WTC11 (cell line): Measurements from ENCODE around the gene FNDC3A. TPM values are rescaled to one million over a fixed set of nuclear protein-coding genes. Genes with fewer than 3 reads are reported as not detected.

Experiments used
- ATAC-seq: fragments of 200-7000 bp; cut with Tn5 transposase; 2 replicates; pipeline ENCODE4 v1.10.0; 2021; ENCODE audit warnings: mild to moderate bottlenecking, moderate library complexity
- CTCF ChIA-PET: fragments of 300-600 bp; sonication (Branson Sonifier 250); formaldehyde crosslinking; loops from one replicate; lab custom pipeline; 2021; ENCODE audit warnings: antibody characterized with exemption; lab: Charles Lee
- POLR2A ChIA-PET: fragments of 350-600 bp; sonication (Branson Sonifier 250); formaldehyde crosslinking; loops from one replicate; lab custom pipeline; 2021; ENCODE audit warnings: antibody characterized with exemption; lab: Charles Lee
- DNase-seq: peaks from one replicate; pipeline ENCODE4 v3.0.0; 2021; ENCODE audit warnings: low spot score
- H3K27ac Mint-ChIP-seq: 2 replicates; pipeline ENCODE4 v1.8.0; 2021; ENCODE audit warnings: mixed read lengths
- H3K27me3 Mint-ChIP-seq: 2 replicates; pipeline ENCODE4 v1.8.0; 2021; ENCODE audit warnings: low read depth, mild to moderate bottlenecking, moderate library complexity, mixed read lengths
- H3K36me3 Mint-ChIP-seq: 2 replicates; pipeline ENCODE4 v1.8.0; 2021; ENCODE audit warnings: mixed read lengths
- H3K4me1 Mint-ChIP-seq: 2 replicates; pipeline ENCODE4 v1.8.0; 2022; ENCODE audit warnings: mixed read lengths
- H3K4me3 Mint-ChIP-seq: 2 replicates; pipeline ENCODE4 v1.8.0; 2021; ENCODE audit warnings: mild to moderate bottlenecking, moderate library complexity, mixed read lengths
- H3K9me3 Mint-ChIP-seq: 2 replicates; pipeline ENCODE4 v1.8.0; 2021; ENCODE audit warnings: mixed read lengths
- ATF1 ChIP-seq: sonication (generic); formaldehyde crosslinking; IDR thresholded peaks from 2 replicates; pipeline ENCODE4 v1.8.1; 2023; ENCODE audit warnings: mild to moderate bottlenecking, moderate library complexity, missing genetic modification reagents
- CTCF ChIP-seq: fragments of 200-600 bp; IDR thresholded peaks from 2 replicates; pipeline ENCODE4 v1.8.0; 2022; ENCODE audit warnings: antibody characterized with exemption
- E2F1 ChIP-seq: sonication (generic); formaldehyde crosslinking; IDR thresholded peaks from 2 replicates; pipeline ENCODE4 v1.8.0; 2022; ENCODE audit warnings: mild to moderate bottlenecking, missing genetic modification reagents
- ETV6 ChIP-seq: sonication (generic); formaldehyde crosslinking; IDR thresholded peaks from 2 replicates; pipeline ENCODE4 v1.8.1; 2022; ENCODE audit warnings: mild to moderate bottlenecking, missing genetic modification reagents
- PREB ChIP-seq: sonication (generic); formaldehyde crosslinking; IDR thresholded peaks from 2 replicates; pipeline ENCODE4 v1.8.1; 2022; ENCODE audit warnings: mild to moderate bottlenecking, missing genetic modification reagents, moderate library complexity, borderline replicate concordance
- SMAD4 ChIP-seq: sonication (generic); formaldehyde crosslinking; IDR thresholded peaks from 2 replicates; pipeline ENCODE4 v1.8.0; 2022; ENCODE audit warnings: mild to moderate bottlenecking, missing genetic modification reagents
- SOX15 ChIP-seq: fragments of 250-450 bp; sonication (Bioruptor Pico); IDR thresholded peaks from 2 replicates; pipeline ENCODE4 v1.9.0; 2021; ENCODE audit warnings: mild to moderate bottlenecking
- TCF7 ChIP-seq: sonication (generic); formaldehyde crosslinking; IDR thresholded peaks from 2 replicates; pipeline ENCODE4 v1.8.0; 2022; ENCODE audit warnings: mild to moderate bottlenecking, low read depth, missing genetic modification reagents, moderate library complexity
- TP53 ChIP-seq: sonication (generic); formaldehyde crosslinking; IDR thresholded peaks from 2 replicates; pipeline ENCODE4 v1.8.1; 2023; ENCODE audit warnings: mild to moderate bottlenecking, missing genetic modification reagents
- ZNF263 ChIP-seq: sonication (generic); formaldehyde crosslinking; IDR thresholded peaks from 2 replicates; pipeline ENCODE4 v1.8.1; 2022; ENCODE audit warnings: low read depth, mild to moderate bottlenecking, moderate library complexity, missing genetic modification reagents
- total RNA-seq: library from RNA; stranded (reverse); gene quantifications from 3 replicates; pipeline ENCODE4 v1.2.3, GENCODE V29; 2021
- TF ChIP-seq, protein P1 (sequence below): sonication (generic); formaldehyde crosslinking; IDR thresholded peaks from 2 replicates; pipeline ENCODE4 v1.8.1; 2023; ENCODE audit warnings: mild to moderate bottlenecking, missing genetic modification reagents, moderate library complexity
- TF ChIP-seq, protein P2 (sequence below): fragments of 250-450 bp; sonication (Bioruptor Pico); IDR thresholded peaks from 2 replicates; pipeline ENCODE4 v1.9.0; 2021; ENCODE audit warnings: mild to moderate bottlenecking
- TF ChIP-seq, protein P3 (sequence below): sonication (generic); formaldehyde crosslinking; IDR thresholded peaks from 2 replicates; pipeline ENCODE4 v1.8.0; 2022; ENCODE audit warnings: mild to moderate bottlenecking, missing genetic modification reagents
- TF ChIP-seq, protein P4 (sequence below): fragments of 250-450 bp; sonication (Bioruptor Pico); IDR thresholded peaks from 2 replicates; pipeline ENCODE4 v1.8.0; 2021; ENCODE audit warnings: mild to moderate bottlenecking
- TF ChIP-seq, protein P5 (sequence below): sonication (generic); formaldehyde crosslinking; IDR thresholded peaks from 2 replicates; pipeline ENCODE4 v1.8.1; 2023; ENCODE audit warnings: mild to moderate bottlenecking, missing genetic modification reagents
- TF ChIP-seq, protein P6 (sequence below): fragments of 250-450 bp; sonication (Bioruptor Pico); IDR thresholded peaks from 2 replicates; pipeline ENCODE4 v1.9.0; 2021; ENCODE audit warnings: mild to moderate bottlenecking
- TF ChIP-seq, protein P7 (sequence below): sonication (generic); formaldehyde crosslinking; IDR thresholded peaks from 2 replicates; pipeline ENCODE4 v1.8.0; 2022; ENCODE audit warnings: mild to moderate bottlenecking, missing genetic modification reagents

FNDC3A gene
- total RNA-seq, 1 experiment from 2014 or later: 24.8 TPM

GRCh38 chr13:48955536-48955935, 20.2 kb upstream of the FNDC3A start:
- no peak for ATAC-seq
- H3K9me3 Mint-ChIP-seq: no peaks in the 10 kb centered on the region
- ChIA-PET POLR2A (no interaction called here), CTCF (no interaction called here)
- TF ChIP-seq CTCF (no peak), SMAD4 (CRISPR knock-in tag) (no peak), ETV6 (CRISPR knock-in tag) (no peak), TCF7 (CRISPR knock-in tag) (no peak), ATF1 (CRISPR knock-in tag) (no peak), E2F1 (no peak), PREB (no peak), TP53 (CRISPR knock-in tag) (no peak), SOX15 (no peak), ZNF263 (CRISPR knock-in tag) (no peak)
- TF ChIP-seq, protein P1, sequence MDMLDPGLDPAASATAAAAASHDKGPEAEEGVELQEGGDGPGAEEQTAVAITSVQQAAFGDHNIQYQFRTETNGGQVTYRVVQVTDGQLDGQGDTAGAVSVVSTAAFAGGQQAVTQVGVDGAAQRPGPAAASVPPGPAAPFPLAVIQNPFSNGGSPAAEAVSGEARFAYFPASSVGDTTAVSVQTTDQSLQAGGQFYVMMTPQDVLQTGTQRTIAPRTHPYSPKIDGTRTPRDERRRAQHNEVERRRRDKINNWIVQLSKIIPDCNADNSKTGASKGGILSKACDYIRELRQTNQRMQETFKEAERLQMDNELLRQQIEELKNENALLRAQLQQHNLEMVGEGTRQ: no peak
- TF ChIP-seq, protein P2, sequence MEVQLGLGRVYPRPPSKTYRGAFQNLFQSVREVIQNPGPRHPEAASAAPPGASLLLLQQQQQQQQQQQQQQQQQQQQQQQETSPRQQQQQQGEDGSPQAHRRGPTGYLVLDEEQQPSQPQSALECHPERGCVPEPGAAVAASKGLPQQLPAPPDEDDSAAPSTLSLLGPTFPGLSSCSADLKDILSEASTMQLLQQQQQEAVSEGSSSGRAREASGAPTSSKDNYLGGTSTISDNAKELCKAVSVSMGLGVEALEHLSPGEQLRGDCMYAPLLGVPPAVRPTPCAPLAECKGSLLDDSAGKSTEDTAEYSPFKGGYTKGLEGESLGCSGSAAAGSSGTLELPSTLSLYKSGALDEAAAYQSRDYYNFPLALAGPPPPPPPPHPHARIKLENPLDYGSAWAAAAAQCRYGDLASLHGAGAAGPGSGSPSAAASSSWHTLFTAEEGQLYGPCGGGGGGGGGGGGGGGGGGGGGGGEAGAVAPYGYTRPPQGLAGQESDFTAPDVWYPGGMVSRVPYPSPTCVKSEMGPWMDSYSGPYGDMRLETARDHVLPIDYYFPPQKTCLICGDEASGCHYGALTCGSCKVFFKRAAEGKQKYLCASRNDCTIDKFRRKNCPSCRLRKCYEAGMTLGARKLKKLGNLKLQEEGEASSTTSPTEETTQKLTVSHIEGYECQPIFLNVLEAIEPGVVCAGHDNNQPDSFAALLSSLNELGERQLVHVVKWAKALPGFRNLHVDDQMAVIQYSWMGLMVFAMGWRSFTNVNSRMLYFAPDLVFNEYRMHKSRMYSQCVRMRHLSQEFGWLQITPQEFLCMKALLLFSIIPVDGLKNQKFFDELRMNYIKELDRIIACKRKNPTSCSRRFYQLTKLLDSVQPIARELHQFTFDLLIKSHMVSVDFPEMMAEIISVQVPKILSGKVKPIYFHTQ (CRISPR knock-in tag): no peak
- TF ChIP-seq, protein P3, sequence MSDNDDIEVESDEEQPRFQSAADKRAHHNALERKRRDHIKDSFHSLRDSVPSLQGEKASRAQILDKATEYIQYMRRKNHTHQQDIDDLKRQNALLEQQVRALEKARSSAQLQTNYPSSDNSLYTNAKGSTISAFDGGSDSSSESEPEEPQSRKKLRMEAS (CRISPR knock-in tag): no peak
- TF ChIP-seq, protein P4, sequence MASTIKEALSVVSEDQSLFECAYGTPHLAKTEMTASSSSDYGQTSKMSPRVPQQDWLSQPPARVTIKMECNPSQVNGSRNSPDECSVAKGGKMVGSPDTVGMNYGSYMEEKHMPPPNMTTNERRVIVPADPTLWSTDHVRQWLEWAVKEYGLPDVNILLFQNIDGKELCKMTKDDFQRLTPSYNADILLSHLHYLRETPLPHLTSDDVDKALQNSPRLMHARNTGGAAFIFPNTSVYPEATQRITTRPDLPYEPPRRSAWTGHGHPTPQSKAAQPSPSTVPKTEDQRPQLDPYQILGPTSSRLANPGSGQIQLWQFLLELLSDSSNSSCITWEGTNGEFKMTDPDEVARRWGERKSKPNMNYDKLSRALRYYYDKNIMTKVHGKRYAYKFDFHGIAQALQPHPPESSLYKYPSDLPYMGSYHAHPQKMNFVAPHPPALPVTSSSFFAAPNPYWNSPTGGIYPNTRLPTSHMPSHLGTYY (CRISPR knock-in tag): no peak
- TF ChIP-seq, protein P5, sequence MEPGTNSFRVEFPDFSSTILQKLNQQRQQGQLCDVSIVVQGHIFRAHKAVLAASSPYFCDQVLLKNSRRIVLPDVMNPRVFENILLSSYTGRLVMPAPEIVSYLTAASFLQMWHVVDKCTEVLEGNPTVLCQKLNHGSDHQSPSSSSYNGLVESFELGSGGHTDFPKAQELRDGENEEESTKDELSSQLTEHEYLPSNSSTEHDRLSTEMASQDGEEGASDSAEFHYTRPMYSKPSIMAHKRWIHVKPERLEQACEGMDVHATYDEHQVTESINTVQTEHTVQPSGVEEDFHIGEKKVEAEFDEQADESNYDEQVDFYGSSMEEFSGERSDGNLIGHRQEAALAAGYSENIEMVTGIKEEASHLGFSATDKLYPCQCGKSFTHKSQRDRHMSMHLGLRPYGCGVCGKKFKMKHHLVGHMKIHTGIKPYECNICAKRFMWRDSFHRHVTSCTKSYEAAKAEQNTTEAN (CRISPR knock-in tag): no peak
- TF ChIP-seq, protein P6, sequence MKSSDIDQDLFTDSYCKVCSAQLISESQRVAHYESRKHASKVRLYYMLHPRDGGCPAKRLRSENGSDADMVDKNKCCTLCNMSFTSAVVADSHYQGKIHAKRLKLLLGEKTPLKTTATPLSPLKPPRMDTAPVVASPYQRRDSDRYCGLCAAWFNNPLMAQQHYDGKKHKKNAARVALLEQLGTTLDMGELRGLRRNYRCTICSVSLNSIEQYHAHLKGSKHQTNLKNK (CRISPR knock-in tag): no peak
- TF ChIP-seq, protein P7, sequence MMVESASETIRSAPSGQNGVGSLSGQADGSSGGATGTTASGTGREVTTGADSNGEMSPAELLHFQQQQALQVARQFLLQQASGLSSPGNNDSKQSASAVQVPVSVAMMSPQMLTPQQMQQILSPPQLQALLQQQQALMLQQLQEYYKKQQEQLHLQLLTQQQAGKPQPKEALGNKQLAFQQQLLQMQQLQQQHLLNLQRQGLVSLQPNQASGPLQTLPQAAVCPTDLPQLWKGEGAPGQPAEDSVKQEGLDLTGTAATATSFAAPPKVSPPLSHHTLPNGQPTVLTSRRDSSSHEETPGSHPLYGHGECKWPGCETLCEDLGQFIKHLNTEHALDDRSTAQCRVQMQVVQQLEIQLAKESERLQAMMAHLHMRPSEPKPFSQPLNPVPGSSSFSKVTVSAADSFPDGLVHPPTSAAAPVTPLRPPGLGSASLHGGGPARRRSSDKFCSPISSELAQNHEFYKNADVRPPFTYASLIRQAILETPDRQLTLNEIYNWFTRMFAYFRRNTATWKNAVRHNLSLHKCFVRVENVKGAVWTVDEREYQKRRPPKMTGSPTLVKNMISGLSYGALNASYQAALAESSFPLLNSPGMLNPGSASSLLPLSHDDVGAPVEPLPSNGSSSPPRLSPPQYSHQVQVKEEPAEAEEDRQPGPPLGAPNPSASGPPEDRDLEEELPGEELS (CRISPR knock-in tag): no peak
- DNase-seq: no peak
- H3K27me3 Mint-ChIP-seq: no peaks in the 10 kb centered on the region
- H3K4me1 Mint-ChIP-seq: peaks cover 3% of the 10 kb centered on the region; the same call in 1 of the 2 replicates
- no peak overlapping the region for H3K4me3 Mint-ChIP-seq
- H3K36me3 Mint-ChIP-seq: no peaks in the 10 kb centered on the region
- H3K27ac Mint-ChIP-seq: no peak overlapping the region
